K562 treated with DMSO at 1 percent for 48 hours (cell line): Measurements from ENCODE around the gene KRTAP20-2. TPM values are rescaled to one million over a fixed set of nuclear protein-coding genes. Genes with fewer than 3 reads are reported as not detected.

Experiments
- total RNA-seq: library from RNA; unstranded; fragments of 300-600 nt; gene quantifications from 2 replicates; pipeline ENCODE4 v1.2.3, GENCODE V29; 2022; ENCODE audit warnings: low replicate concordance; ENCODE audit errors: extremely low read depth

KRTAP20-2 gene
- total RNA-seq, result not detected in 2 replicates

GRCh38 chr21:30634906-30635305, at the start of gene KRTAP20-2:
Gene KRTAP20-2, plus strand, starts transcription at chr21:30635206. Its CDS starts 58 bp downstream, at chr21:30635264.

GRCh38 chr21:30590297-30590696, 44.7 kb upstream of the KRTAP20-2 start, which contains the start of gene KRTAP22-2:
Gene KRTAP22-2, minus strand, starts transcription at chr21:30590397.

GRCh38 chr21:30592140-30592539, 42.9 kb upstream of the KRTAP20-2 start, which contains the start of gene KRTAP6-3:
Gene KRTAP6-3, plus strand, starts transcription at chr21:30592440. Its CDS starts 6 bp downstream, at chr21:30592446.

GRCh38 chr21:30598802-30599201, 36.2 kb upstream of the KRTAP20-2 start, which contains the start of gene KRTAP6-2:
Gene KRTAP6-2, minus strand, starts transcription at chr21:30598902. Its CDS starts 28 bp downstream, at chr21:30598874.

GRCh38 chr21:30600787-30601186, 34.2 kb upstream of the KRTAP20-2 start, which contains the start of gene KRTAP22-1:
Gene KRTAP22-1, plus strand, starts transcription at chr21:30601087.

GRCh38 chr21:30613836-30614235, 21.2 kb upstream of the KRTAP20-2 start, which contains the start of gene KRTAP6-1:
Gene KRTAP6-1, minus strand, starts transcription at chr21:30613930. Its CDS starts 26 bp downstream, at chr21:30613904.

GRCh38 chr21:30616125-30616524, 18.9 kb upstream of the KRTAP20-2 start, which contains the start of gene KRTAP20-1:
Gene KRTAP20-1, plus strand, starts transcription at chr21:30616425. Its CDS starts 30 bp downstream, at chr21:30616455.

GRCh38 chr21:30620522-30620921, 14.5 kb upstream of the KRTAP20-2 start, which contains the start of gene KRTAP20-4:
Gene KRTAP20-4, plus strand, starts transcription at chr21:30620627.

GRCh38 chr21:30642564-30642963, 7.6 kb downstream of the KRTAP20-2 start, which contains the start of gene KRTAP20-3:
Gene KRTAP20-3, plus strand, starts transcription at chr21:30642864.

Other genes with a start within 250 kb of the KRTAP20-2 start
- not detected in 2 replicates for gene KRTAP13-1, start 239.2 kb upstream of the KRTAP20-2 start, total RNA-seq
- gene KRTAP13-3, start 209.3 kb upstream of the KRTAP20-2 start, total RNA-seq, result not detected in 2 replicates
- gene KRTAP13-4, start 205.0 kb upstream of the KRTAP20-2 start, total RNA-seq, result not detected in 2 replicates
- gene KRTAP15-1, start 194.9 kb upstream of the KRTAP20-2 start, total RNA-seq, result not detected in 2 replicates
- not detected in 2 replicates for gene KRTAP19-1, start 154.8 kb upstream of the KRTAP20-2 start, total RNA-seq
- not detected in 2 replicates for gene KRTAP19-2, start 147.8 kb upstream of the KRTAP20-2 start, total RNA-seq
- gene KRTAP19-3, start 143.2 kb upstream of the KRTAP20-2 start, total RNA-seq, result not detected in 2 replicates
- not detected in 2 replicates for gene KRTAP19-4, start 138.0 kb upstream of the KRTAP20-2 start, total RNA-seq
- gene KRTAP19-5, start 133.1 kb upstream of the KRTAP20-2 start, total RNA-seq, result not detected in 2 replicates
- gene KRTAP19-6, start 93.3 kb upstream of the KRTAP20-2 start, total RNA-seq, result not detected in 2 replicates
- not detected in 2 replicates for gene KRTAP19-7, start 73.9 kb upstream of the KRTAP20-2 start, total RNA-seq
- not detected in 2 replicates for gene KRTAP22-2, start 44.8 kb upstream of the KRTAP20-2 start, total RNA-seq
- not detected in 2 replicates for gene KRTAP6-3, start 42.8 kb upstream of the KRTAP20-2 start, total RNA-seq
- not detected in 2 replicates for gene KRTAP6-2, start 36.3 kb upstream of the KRTAP20-2 start, total RNA-seq
- not detected in 2 replicates for gene KRTAP22-1, start 34.1 kb upstream of the KRTAP20-2 start, total RNA-seq
- not detected in 2 replicates for gene KRTAP6-1, start 21.3 kb upstream of the KRTAP20-2 start, total RNA-seq
- not detected in 2 replicates for gene KRTAP20-1, start 18.8 kb upstream of the KRTAP20-2 start, total RNA-seq
- gene KRTAP20-4, start 14.6 kb upstream of the KRTAP20-2 start, total RNA-seq, result not detected in 2 replicates
- gene KRTAP20-3, start 7.7 kb downstream of the KRTAP20-2 start, total RNA-seq, result not detected in 2 replicates
- gene KRTAP21-3, start 83.6 kb downstream of the KRTAP20-2 start, total RNA-seq, result not detected in 2 replicates
- not detected in 2 replicates for gene KRTAP21-2, start 112.1 kb downstream of the KRTAP20-2 start, total RNA-seq
- gene KRTAP21-1, start 120.2 kb downstream of the KRTAP20-2 start, total RNA-seq, result not detected in 2 replicates
- gene KRTAP8-1, start 178.1 kb downstream of the KRTAP20-2 start, total RNA-seq, result not detected in 2 replicates
- gene KRTAP7-1, start 194.6 kb downstream of the KRTAP20-2 start, total RNA-seq, result not detected in 2 replicates
- gene KRTAP11-1, start 246.4 kb downstream of the KRTAP20-2 start, total RNA-seq, result not detected in 2 replicates